ENCODE measurements around the gene CCDC191. TPM values are rescaled to one million over a fixed set of nuclear protein-coding genes. Genes with fewer than 3 reads are reported as not detected.
A peak's percentile ranks its signal among the peaks of the same experiment; 100 is the strongest.

Gene CCDC191
- polyA plus RNA-seq, 2 of the 4 experiments (the other 2 are of a cell fraction), result 2.5 to 5.0 TPM

DNA sequence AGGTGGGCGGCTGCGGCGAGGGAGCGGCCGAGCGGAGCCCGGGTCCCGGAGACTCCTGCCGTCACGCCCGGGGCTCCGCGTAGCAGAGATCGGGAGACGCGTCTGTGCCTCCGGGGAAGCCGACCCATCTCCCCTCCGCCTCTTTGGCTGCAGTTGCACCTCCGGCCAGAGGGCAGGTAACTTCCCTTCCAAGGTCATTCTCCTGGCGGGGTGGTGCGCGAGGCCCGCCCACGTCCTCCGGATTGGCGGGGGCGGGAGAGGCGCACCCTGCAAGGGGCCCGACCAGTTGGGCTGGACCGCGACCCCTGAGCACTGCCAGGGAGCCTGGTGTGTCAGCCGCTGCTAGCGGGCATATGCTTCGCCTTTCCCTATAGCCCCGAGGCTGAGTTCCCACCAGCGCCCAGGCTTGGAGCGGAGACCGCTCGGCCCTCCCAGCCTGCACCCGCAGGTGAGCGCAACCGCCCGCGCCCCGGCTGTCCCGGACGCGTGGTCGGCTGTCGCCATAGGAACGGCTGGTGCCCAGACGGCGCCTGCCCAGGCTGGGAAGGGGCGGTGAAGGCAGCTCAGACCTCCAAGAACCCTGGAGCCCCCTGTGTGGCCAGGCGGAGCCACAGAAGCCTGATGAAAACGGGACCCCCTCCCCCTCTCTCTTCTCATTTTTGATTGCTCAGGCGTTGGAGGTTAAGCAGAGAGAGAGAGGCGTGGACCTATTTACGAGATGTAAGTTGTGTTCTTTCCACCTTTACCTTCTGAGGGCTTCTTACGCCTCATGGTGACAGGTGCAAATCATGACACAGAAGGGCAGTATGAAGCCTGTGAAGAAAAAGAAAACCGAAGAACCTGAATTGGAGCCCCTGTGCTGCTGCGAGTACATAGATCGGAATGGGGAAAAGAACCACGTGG, 108.1 kb downstream of the CCDC191 start:
- TF ChIP-seq, protein P1, sequence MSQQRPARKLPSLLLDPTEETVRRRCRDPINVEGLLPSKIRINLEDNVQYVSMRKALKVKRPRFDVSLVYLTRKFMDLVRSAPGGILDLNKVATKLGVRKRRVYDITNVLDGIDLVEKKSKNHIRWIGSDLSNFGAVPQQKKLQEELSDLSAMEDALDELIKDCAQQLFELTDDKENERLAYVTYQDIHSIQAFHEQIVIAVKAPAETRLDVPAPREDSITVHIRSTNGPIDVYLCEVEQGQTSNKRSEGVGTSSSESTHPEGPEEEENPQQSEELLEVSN (IDR thresholded peaks at IDR 0.05; ENCODE audit: borderline replicate concordance, low read depth), result 0 out of 2 replicates have a peak, but pooled peaks have one; percentile 40
- no peak for TF ChIP-seq MAFK (IDR thresholded peaks at IDR 0.05; ENCODE audit: partially characterized antibody)
- H3K9me3 ChIP-seq, result no peaks in the 10 kb centered on the region
- FAIRE-seq, result no peak
- ChIA-PET CTCF (no interaction called here), POLR2A (no interaction called here)
- DNase-seq (ENCODE audit: low read depth in 1 of 2, low spot score in 1 of 2), result peak; percentile 18 to 32
- peak overlapping the region; percentile 78 for H3K4me3 ChIP-seq
- peak; percentile 73 to 75 for ATAC-seq
- H3K4me1 ChIP-seq, result peaks cover 7% of the 10 kb centered on the region; the same call in 2 of the 3 replicates
- peak overlapping the region; percentile 62 to 87 for H3K27ac ChIP-seq
- peak overlapping the region; percentile 98 for H3K4me2 ChIP-seq
- WGBS (ENCODE audit: missing lambda C conversion rate), result 22% methylated on average over 29 of the region's 65 CpGs

DNA sequence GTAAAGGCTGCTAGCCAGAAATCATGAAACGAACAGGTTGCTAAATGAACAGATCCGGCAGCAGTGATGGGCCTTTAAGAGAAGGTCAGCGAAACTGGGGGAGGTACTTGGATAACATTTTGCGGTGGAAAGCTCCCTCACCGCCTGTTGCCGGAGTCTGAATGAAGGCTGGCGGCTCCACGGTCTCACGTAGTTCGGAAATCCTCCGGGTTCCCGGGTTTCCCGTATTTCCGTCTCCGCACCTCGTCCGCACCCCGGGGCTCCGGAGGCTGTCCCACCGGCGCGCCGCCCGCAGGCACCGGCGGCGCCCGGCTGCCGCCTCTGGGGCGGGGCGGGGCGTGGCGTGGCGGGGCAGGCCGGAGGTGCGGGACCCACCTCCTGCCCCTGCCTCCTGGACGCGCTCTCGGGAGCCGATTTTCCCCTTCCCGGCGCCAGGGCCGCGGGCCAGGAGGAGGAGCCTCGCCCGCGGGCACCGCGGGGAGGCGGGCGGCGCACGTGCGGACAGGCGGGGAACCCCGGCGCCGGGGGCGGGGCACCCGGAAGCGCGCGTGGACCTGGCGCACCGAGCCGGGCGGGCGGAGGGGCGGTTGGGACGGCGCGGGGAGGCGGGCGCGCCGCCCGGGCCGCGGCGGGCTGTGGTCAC, 108.8 kb downstream of the CCDC191 start, which contains the start of gene ZDHHC23:
ZDHHC23 (plus strand) TSS at position 642 of the 643 bp plus-strand sequence. CDS start 790 bp downstream, outside the sequence.
- peak; percentile 86 to 89 for ATAC-seq
- peak within 1 kb of the TSS; percentile 62 to 87 for H3K27ac ChIP-seq
- POLR2A ChIA-PET, result no interaction called here
- TF ChIP-seq GATA3 (IDR thresholded peaks at IDR 0.05; ENCODE audit: borderline replicate concordance), result no peak
- TF ChIP-seq, protein P2, sequence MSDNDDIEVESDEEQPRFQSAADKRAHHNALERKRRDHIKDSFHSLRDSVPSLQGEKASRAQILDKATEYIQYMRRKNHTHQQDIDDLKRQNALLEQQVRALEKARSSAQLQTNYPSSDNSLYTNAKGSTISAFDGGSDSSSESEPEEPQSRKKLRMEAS (IDR thresholded peaks at IDR 0.05), result peak; percentile 36; the same call in 1 of the 2 replicates
- no peak for TF ChIP-seq SREBF2 (IDR thresholded peaks at IDR 0.05)
- peak; percentile 48; the same call in 1 of the 2 replicates for TF ChIP-seq PHF8 (IDR thresholded peaks at IDR 0.05; ENCODE audit: borderline replicate concordance, low read depth)
- TF ChIP-seq, protein P3, sequence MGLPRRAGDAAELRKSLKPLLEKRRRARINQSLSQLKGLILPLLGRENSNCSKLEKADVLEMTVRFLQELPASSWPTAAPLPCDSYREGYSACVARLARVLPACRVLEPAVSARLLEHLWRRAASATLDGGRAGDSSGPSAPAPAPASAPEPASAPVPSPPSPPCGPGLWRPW (IDR thresholded peaks at IDR 0.05), result no peak
- TF ChIP-seq RFX5 (IDR thresholded peaks at IDR 0.05), result no peak
- peak; percentile 79 for TF ChIP-seq BHLHE40 (IDR thresholded peaks at IDR 0.05; ENCODE audit: low read depth, low read length)
- no peak for TF ChIP-seq KDM1A (IDR thresholded peaks at IDR 0.05; ENCODE audit: low read depth)
- no peak for TF ChIP-seq CHD2 (IDR thresholded peaks at IDR 0.05; ENCODE audit: low read length, partially characterized antibody)
- TF ChIP-seq CBX2 (IDR thresholded peaks at IDR 0.05; ENCODE audit: borderline replicate concordance, low read depth), result no peak
- no peak for TF ChIP-seq EHMT2 (IDR thresholded peaks at IDR 0.05; ENCODE audit: low read depth)
- TF ChIP-seq ZFP36 (IDR thresholded peaks at IDR 0.05; ENCODE audit: borderline replicate concordance, partially characterized antibody), result no peak
- TF ChIP-seq, protein P4, sequence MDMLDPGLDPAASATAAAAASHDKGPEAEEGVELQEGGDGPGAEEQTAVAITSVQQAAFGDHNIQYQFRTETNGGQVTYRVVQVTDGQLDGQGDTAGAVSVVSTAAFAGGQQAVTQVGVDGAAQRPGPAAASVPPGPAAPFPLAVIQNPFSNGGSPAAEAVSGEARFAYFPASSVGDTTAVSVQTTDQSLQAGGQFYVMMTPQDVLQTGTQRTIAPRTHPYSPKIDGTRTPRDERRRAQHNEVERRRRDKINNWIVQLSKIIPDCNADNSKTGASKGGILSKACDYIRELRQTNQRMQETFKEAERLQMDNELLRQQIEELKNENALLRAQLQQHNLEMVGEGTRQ (IDR thresholded peaks at IDR 0.05), result no peak
- peak in 1 of 2 experiments; percentile 21; a peak in 1 of 5 replicates for TF ChIP-seq JUN (IDR thresholded peaks at IDR 0.05)
- TF ChIP-seq CEBPB (IDR thresholded peaks at IDR 0.05), result no peak
- no peak for TF ChIP-seq RAD21 (conservative IDR thresholded peaks at IDR 0.05 in 1 of 2, IDR thresholded peaks at IDR 0.05 in 1 of 2)
- TF ChIP-seq, protein P5, sequence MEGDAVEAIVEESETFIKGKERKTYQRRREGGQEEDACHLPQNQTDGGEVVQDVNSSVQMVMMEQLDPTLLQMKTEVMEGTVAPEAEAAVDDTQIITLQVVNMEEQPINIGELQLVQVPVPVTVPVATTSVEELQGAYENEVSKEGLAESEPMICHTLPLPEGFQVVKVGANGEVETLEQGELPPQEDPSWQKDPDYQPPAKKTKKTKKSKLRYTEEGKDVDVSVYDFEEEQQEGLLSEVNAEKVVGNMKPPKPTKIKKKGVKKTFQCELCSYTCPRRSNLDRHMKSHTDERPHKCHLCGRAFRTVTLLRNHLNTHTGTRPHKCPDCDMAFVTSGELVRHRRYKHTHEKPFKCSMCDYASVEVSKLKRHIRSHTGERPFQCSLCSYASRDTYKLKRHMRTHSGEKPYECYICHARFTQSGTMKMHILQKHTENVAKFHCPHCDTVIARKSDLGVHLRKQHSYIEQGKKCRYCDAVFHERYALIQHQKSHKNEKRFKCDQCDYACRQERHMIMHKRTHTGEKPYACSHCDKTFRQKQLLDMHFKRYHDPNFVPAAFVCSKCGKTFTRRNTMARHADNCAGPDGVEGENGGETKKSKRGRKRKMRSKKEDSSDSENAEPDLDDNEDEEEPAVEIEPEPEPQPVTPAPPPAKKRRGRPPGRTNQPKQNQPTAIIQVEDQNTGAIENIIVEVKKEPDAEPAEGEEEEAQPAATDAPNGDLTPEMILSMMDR (IDR thresholded peaks at IDR 0.05), result no peak
- TF ChIP-seq ZSCAN20 (CRISPR knock-in tag; IDR thresholded peaks at IDR 0.05), result no peak
- TF ChIP-seq, protein P6, sequence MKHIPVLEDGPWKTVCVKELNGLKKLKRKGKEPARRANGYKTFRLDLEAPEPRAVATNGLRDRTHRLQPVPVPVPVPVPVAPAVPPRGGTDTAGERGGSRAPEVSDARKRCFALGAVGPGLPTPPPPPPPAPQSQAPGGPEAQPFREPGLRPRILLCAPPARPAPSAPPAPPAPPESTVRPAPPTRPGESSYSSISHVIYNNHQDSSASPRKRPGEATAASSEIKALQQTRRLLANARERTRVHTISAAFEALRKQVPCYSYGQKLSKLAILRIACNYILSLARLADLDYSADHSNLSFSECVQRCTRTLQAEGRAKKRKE (CRISPR knock-in tag; IDR thresholded peaks at IDR 0.05; ENCODE audit: low read depth), result no peak
- TF ChIP-seq MAZ (IDR thresholded peaks at IDR 0.05; ENCODE audit: borderline replicate concordance, low read depth, low read length), result no peak
- no peak for TF ChIP-seq TP53 (CRISPR knock-in tag; IDR thresholded peaks at IDR 0.05)
- TF ChIP-seq, protein P7, sequence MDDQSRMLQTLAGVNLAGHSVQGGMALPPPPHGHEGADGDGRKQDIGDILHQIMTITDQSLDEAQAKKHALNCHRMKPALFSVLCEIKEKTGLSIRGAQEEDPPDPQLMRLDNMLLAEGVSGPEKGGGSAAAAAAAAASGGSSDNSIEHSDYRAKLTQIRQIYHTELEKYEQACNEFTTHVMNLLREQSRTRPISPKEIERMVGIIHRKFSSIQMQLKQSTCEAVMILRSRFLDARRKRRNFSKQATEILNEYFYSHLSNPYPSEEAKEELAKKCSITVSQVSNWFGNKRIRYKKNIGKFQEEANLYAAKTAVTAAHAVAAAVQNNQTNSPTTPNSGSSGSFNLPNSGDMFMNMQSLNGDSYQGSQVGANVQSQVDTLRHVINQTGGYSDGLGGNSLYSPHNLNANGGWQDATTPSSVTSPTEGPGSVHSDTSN (IDR thresholded peaks at IDR 0.05), result no peak
- no peak for TF ChIP-seq TFCP2L1 (CRISPR knock-in tag; IDR thresholded peaks at IDR 0.05)
- no peak for TF ChIP-seq HOXB13 (CRISPR knock-in tag; IDR thresholded peaks at IDR 0.05; ENCODE audit: low read depth)
- no peak for TF ChIP-seq FOXS1 (CRISPR knock-in tag; IDR thresholded peaks at IDR 0.05)
- TF ChIP-seq NPAS2 (CRISPR knock-in tag; IDR thresholded peaks at IDR 0.05; ENCODE audit: borderline replicate concordance), result peak; percentile 40; the same call in 1 of the 2 replicates
- TF ChIP-seq NR3C1 (IDR thresholded peaks at IDR 0.05), result no peak
- TF ChIP-seq HDAC2 (IDR thresholded peaks at IDR 0.05), result no peak
- TF ChIP-seq RARB (CRISPR knock-in tag; IDR thresholded peaks at IDR 0.05), result no peak

More for the DNA sequence above, 108.8 kb downstream of the CCDC191 start, which contains the start of gene ZDHHC23:
- CTCF ChIA-PET, result no interaction called here
- peak within 1 kb of the TSS; percentile 78 for H3K4me3 ChIP-seq
- FAIRE-seq (no peak), DNase-seq (ENCODE audit: low read depth in 1 of 2, low spot score in 1 of 2) (peak; percentile 54)
- 2% methylated on average over 11 of the region's 80 CpGs for WGBS (ENCODE audit: missing lambda C conversion rate)
- H3K4me1 ChIP-seq, result peaks cover 7% of the 10 kb centered on the region; the same call in 2 of the 3 replicates
- peak within 1 kb of the TSS; percentile 98 for H3K4me2 ChIP-seq
- H3K9me3 ChIP-seq, result no peaks in the 10 kb centered on the region

All from A549 (cell line).